Measurements from ENCODE around the gene BLVRB.

The BLVRB gene

GRCh38 chr19:40444000-40444824, 21.3 kb downstream of the BLVRB start, which contains the start of gene SERTAD3:
Gene SERTAD3, minus strand, starts transcription at chr19:40444335. Its CDS starts 2,255 bp downstream, at chr19:40442080.
- H3K27ac Mint-ChIP-seq, result peak within 1 kb of the TSS; percentile 98 to 99 (median 99)
- peaks cover 4% of the 10 kb centered on the region for H3K27me3 Mint-ChIP-seq (ENCODE audit: low read depth)
- peak within 1 kb of the TSS; percentile 95 to 100 (median 99) for H3K4me3 Mint-ChIP-seq
- peaks cover 34% of the 10 kb centered on the region for H3K4me1 Mint-ChIP-seq
- H3K9me3 Mint-ChIP-seq, result no peaks in the 10 kb centered on the region
- peaks cover 24% of the 10 kb centered on the region for H3K36me3 Mint-ChIP-seq (ENCODE audit: low read depth)
- TF ChIP-seq, protein P1, sequence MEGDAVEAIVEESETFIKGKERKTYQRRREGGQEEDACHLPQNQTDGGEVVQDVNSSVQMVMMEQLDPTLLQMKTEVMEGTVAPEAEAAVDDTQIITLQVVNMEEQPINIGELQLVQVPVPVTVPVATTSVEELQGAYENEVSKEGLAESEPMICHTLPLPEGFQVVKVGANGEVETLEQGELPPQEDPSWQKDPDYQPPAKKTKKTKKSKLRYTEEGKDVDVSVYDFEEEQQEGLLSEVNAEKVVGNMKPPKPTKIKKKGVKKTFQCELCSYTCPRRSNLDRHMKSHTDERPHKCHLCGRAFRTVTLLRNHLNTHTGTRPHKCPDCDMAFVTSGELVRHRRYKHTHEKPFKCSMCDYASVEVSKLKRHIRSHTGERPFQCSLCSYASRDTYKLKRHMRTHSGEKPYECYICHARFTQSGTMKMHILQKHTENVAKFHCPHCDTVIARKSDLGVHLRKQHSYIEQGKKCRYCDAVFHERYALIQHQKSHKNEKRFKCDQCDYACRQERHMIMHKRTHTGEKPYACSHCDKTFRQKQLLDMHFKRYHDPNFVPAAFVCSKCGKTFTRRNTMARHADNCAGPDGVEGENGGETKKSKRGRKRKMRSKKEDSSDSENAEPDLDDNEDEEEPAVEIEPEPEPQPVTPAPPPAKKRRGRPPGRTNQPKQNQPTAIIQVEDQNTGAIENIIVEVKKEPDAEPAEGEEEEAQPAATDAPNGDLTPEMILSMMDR (IDR thresholded peaks at IDR 0.05; ENCODE audit: unreplicated experiment in 3 of 3), result no peak

DNA sequence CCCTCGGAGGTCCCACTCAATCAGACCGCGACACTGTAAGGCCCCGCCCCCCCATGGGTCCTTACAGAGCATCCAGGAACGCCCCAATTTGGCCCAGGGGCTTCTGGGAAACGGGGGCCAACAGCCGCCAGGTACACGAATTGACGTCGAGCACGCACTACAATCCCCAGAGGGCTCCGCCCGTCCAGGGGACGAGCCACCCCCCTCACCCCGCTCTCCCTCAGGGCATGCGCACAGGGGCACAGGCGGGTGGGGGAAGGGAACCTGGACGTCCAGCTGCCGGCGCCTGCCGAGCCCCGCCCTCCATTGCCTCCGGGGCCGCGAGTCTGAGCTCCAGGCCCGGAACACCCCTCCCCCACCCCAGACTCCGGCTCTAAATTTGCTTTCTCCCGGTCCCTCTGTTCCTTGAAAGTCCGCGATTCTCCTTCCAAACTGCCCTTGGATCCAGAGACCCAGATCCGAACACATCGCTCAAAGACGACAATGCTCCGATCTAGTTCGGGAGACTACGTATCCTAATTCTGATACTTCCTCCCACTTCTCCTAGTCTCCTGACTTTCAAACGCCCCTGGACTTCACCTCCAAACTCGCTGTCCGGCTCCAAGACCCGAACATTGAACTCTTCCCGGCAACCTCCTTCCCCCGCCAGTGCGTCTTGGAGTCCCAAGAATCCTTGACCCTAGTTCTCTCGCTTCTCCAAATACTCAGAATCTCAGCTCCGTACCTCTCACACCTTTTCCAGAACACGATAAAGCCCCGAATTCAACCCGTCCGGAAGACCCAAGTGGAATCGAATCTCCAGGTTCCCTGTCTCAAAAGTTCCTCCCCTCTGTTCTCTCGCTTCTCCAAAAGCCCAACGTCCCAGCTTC, 22.2 kb downstream of the BLVRB start:
- Mint-ChIP-seq H3K4me3 (peak overlapping the region; percentile 95 to 100 (median 99)), H3K27ac (peak overlapping the region; percentile 98 to 99 (median 99)), H3K27me3 (ENCODE audit: low read depth) (peaks cover 4% of the 10 kb centered on the region), H3K9me3 (no peaks in the 10 kb centered on the region), H3K4me1 (peaks cover 34% of the 10 kb centered on the region), H3K36me3 (ENCODE audit: low read depth) (peaks cover 25% of the 10 kb centered on the region)
- TF ChIP-seq, protein P1 (IDR thresholded peaks at IDR 0.05; ENCODE audit: unreplicated experiment in 3 of 3), result no peak

- TF ChIP-seq, protein P1 (IDR thresholded peaks at IDR 0.05; ENCODE audit: unreplicated experiment in 3 of 3), result no peak
- no peaks in the 10 kb centered on the region for H3K9me3 Mint-ChIP-seq
- H3K4me1 Mint-ChIP-seq, result peaks cover 37% of the 10 kb centered on the region
These were observed 23.0 kb downstream of the BLVRB start for GRCh38 chr19:40442328-40443130.

DNA sequence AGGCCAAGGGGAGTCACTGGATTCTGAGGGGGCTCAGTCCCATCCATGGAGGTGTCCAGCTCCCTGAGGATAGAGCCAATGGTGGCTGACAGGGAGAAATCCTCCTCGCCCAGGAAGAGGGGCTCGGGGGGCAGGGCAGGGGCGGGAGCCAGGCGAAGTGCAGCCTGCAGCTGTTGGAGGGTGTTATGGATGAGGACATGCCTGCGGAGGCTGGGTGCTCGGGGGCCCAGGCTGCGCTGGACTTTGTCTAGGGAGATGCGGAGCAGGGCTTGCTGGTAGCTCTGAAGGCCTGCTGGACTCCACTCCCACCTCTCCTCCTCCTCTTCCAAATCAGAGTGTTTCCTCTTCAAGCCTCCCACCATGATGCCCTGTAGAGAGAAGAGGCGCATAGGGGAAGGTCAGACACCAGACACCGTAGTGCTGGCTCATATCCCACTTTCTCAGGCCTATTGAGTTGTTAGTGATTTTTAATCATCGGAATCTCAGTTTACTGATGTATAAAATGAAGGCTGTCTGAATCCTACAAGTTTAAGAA, 23.8 kb downstream of the BLVRB start:
- TF ChIP-seq, protein P1 (IDR thresholded peaks at IDR 0.05; ENCODE audit: unreplicated experiment in 3 of 3), result no peak
- H3K36me3 Mint-ChIP-seq (ENCODE audit: low read depth), result peaks cover 29% of the 10 kb centered on the region
- peak overlapping the region; percentile 95 to 100 (median 99) for H3K4me3 Mint-ChIP-seq
- H3K4me1 Mint-ChIP-seq, result peaks cover 37% of the 10 kb centered on the region
- H3K27ac Mint-ChIP-seq, result peak overlapping the region; percentile 98 to 99 (median 99)
- peaks cover 4% of the 10 kb centered on the region for H3K27me3 Mint-ChIP-seq (ENCODE audit: low read depth)
- H3K9me3 Mint-ChIP-seq, result no peaks in the 10 kb centered on the region

More at GRCh38 chr19:40442328-40443130, 23.0 kb downstream of the BLVRB start:
- Mint-ChIP-seq H3K4me3 (peak overlapping the region; percentile 95 to 100 (median 99)), H3K27me3 (ENCODE audit: low read depth) (peaks cover 4% of the 10 kb centered on the region), H3K36me3 (ENCODE audit: low read depth) (peaks cover 29% of the 10 kb centered on the region), H3K27ac (peak overlapping the region; percentile 98 to 99 (median 99))

GRCh38 chr19:40438284-40438683, 27.3 kb downstream of the BLVRB start:
- Mint-ChIP-seq H3K36me3 (ENCODE audit: low read depth) (peaks cover 29% of the 10 kb centered on the region), H3K27me3 (ENCODE audit: low read depth) (no peaks in the 10 kb centered on the region), H3K27ac (peak overlapping the region; percentile 29 to 74 (median 34)), H3K9me3 (no peaks in the 10 kb centered on the region), H3K4me3 (peak overlapping the region; percentile 40 to 69 (median 66)), H3K4me1 (peaks cover 39% of the 10 kb centered on the region)
- TF ChIP-seq, protein P1 (IDR thresholded peaks at IDR 0.05; ENCODE audit: unreplicated experiment in 3 of 3), result no peak
